Endodermal cell (in vitro differentiated cells): ENCODE data around the gene CELF2. TPM values are rescaled to one million over a fixed set of nuclear protein-coding genes. Genes with fewer than 3 reads are reported as not detected.

Experiments used
- DNase-seq: peaks from one replicate; pipeline ENCODE4 v3.0.0-alpha.2; 2017
- H3K27ac ChIP-seq: 2 replicates; pipeline ENCODE4 v1.5.1; 2013; ENCODE audit warnings: mild to moderate bottlenecking, low read depth, low read length, moderate library complexity
- H3K27me3 ChIP-seq: 2 replicates; pipeline ENCODE4 v1.6.1; 2013; ENCODE audit warnings: mild to moderate bottlenecking, low read length, moderate library complexity; ENCODE audit not compliant: insufficient read depth, control insufficient read depth, poor library complexity, severe bottlenecking
- H3K36me3 ChIP-seq: 2 replicates; pipeline ENCODE4 v1.7.0; 2013; ENCODE audit warnings: mild to moderate bottlenecking, low read length, moderate library complexity; ENCODE audit not compliant: control insufficient read depth, insufficient read depth
- H3K4me1 ChIP-seq: one replicate; pipeline ENCODE4 v1.7.0; 2013; ENCODE audit warnings: low read length; ENCODE audit not compliant: control insufficient read depth, insufficient read depth
- H3K4me3 ChIP-seq: 2 replicates; pipeline ENCODE4 v1.5.1; 2013; ENCODE audit warnings: mild to moderate bottlenecking, low read length, moderate library complexity
- H3K9ac ChIP-seq: 2 replicates; pipeline ENCODE4 v1.6.1; 2013; ENCODE audit warnings: mild to moderate bottlenecking, low read length, moderate library complexity; ENCODE audit not compliant: poor library complexity, severe bottlenecking; ENCODE audit errors: extremely low read depth
- H3K9me3 ChIP-seq: 2 replicates; pipeline ENCODE4 v1.6.1; 2013; ENCODE audit warnings: mild to moderate bottlenecking, low read length, moderate library complexity; ENCODE audit not compliant: control insufficient read depth
- H3K27ac Mint-ChIP-seq: 2 replicates; pipeline ENCODE4 v1.8.0; 2020; ENCODE audit warnings: mixed read lengths
- H3K27me3 Mint-ChIP-seq: 2 replicates; pipeline ENCODE4 v1.8.0; 2021; ENCODE audit warnings: mild to moderate bottlenecking, mixed read lengths; ENCODE audit not compliant: insufficient read depth
- H3K36me3 Mint-ChIP-seq: 2 replicates; pipeline ENCODE4 v1.8.0; 2020; ENCODE audit warnings: low read depth, mixed read lengths
- H3K4me1 Mint-ChIP-seq: 2 replicates; pipeline ENCODE4 v1.8.0; 2020; ENCODE audit warnings: mixed read lengths
- H3K4me3 Mint-ChIP-seq: 2 replicates; pipeline ENCODE4 v1.8.0; 2020; ENCODE audit warnings: mild to moderate bottlenecking, moderate library complexity, mixed read lengths
- H3K9me3 Mint-ChIP-seq: 2 replicates; pipeline ENCODE4 v1.8.0; 2020; ENCODE audit warnings: mild to moderate bottlenecking, mixed read lengths
- CTCF ChIP-seq: fragments of 200-600 bp; sonication (generic); conservative IDR thresholded peaks from 2 replicates; pipeline ENCODE4 v1.5.0; 2021; ENCODE audit warnings: antibody characterized with exemption, mild to moderate bottlenecking
- WGBS, 2 experiments: methylation state at CpG; one replicate each; pipeline versions ENCODE4 v1.1.5 to v1.1.7; 2013; ENCODE audit warnings: missing lambda C conversion rate in 2 of 2, mixed read lengths in 1 of 2; ENCODE audit not compliant: insufficient coverage in 1 of 2, insufficient read length in 1 of 2; 5-methylcytosine and 5-hydroxymethylcytosine counted together
- total RNA-seq, 2 donors: library from RNA; stranded (reverse); fragmentation: NEBNext Ultra II Directional in 1 of 2; extraction: Animal tissue kit (Norgen Biotek cat#: 25700) in 1 of 2; gene quantifications; 2 replicates in 1 of 2; 3 replicates in 1 of 2; pipeline ENCODE4 v1.2.1, GENCODE V29; 2021

CELF2 gene
- total RNA-seq, 2 donors from 2014 or later, result 79.9 to 96.1 TPM

- H3K4me1 Mint-ChIP-seq, result no peaks in the 10 kb centered on the region
- Histone ChIP-seq H3K9me3 (no peaks in the 10 kb centered on the region), H3K36me3 (peaks cover 44% of the 10 kb centered on the region), H3K4me1 (no peaks in the 10 kb centered on the region), H3K4me3 (no peak overlapping the region), H3K9ac (no peak overlapping the region), H3K27me3 (no peaks in the 10 kb centered on the region), H3K27ac (no peak overlapping the region)
- no peaks in the 10 kb centered on the region for H3K9me3 Mint-ChIP-seq
- no peak for TF ChIP-seq CTCF
- no peaks in the 10 kb centered on the region for H3K27me3 Mint-ChIP-seq
- H3K36me3 Mint-ChIP-seq, result peaks cover 13% of the 10 kb centered on the region
- no peak for DNase-seq
- H3K4me3 Mint-ChIP-seq, result no peak overlapping the region
- 94 to 95% methylated on average over 5 of the region's 5 CpGs for WGBS, 2 experiments
- H3K27ac Mint-ChIP-seq, result no peak overlapping the region
Measured at GRCh38 chr10:11224321-11224720, 206.6 kb downstream of the CELF2 start.

- Mint-ChIP-seq H3K27me3 (no peaks in the 10 kb centered on the region), H3K9me3 (no peaks in the 10 kb centered on the region), H3K27ac (no peak overlapping the region), H3K36me3 (peaks cover 13% of the 10 kb centered on the region), H3K4me3 (no peak overlapping the region), H3K4me1 (no peaks in the 10 kb centered on the region)
- Histone ChIP-seq H3K4me1 (no peaks in the 10 kb centered on the region), H3K9ac (no peak overlapping the region), H3K9me3 (no peaks in the 10 kb centered on the region), H3K36me3 (peaks cover 38% of the 10 kb centered on the region), H3K4me3 (no peak overlapping the region), H3K27ac (no peak overlapping the region), H3K27me3 (no peaks in the 10 kb centered on the region)
- no peak for DNase-seq
- TF ChIP-seq CTCF, result no peak
- 76 to 83% methylated on average over 9 to 12 of the region's 12 CpGs for WGBS, 2 experiments
Measured at GRCh38 chr10:11224792-11225416, 207.2 kb downstream of the CELF2 start.

GRCh38 chr10:11225935-11226334, 208.3 kb downstream of the CELF2 start:
- Mint-ChIP-seq H3K36me3 (peaks cover 22% of the 10 kb centered on the region), H3K27ac (no peak overlapping the region), H3K4me3 (no peak overlapping the region), H3K27me3 (no peaks in the 10 kb centered on the region), H3K4me1 (no peaks in the 10 kb centered on the region), H3K9me3 (no peaks in the 10 kb centered on the region)
- no peak overlapping the region for H3K27ac ChIP-seq
- H3K4me3 ChIP-seq, result no peak overlapping the region
- no peaks in the 10 kb centered on the region for H3K27me3 ChIP-seq
- H3K9me3 ChIP-seq, result no peaks in the 10 kb centered on the region
- no peak for TF ChIP-seq CTCF
- peaks cover 38% of the 10 kb centered on the region for H3K36me3 ChIP-seq
- no peak for DNase-seq
- no peak overlapping the region for H3K9ac ChIP-seq
- WGBS, 2 experiments, result 90% methylated on average over 5 of the region's 5 CpGs; no CpG with 5 or more reads in 1 of the 2 experiments
- H3K4me1 ChIP-seq, result no peaks in the 10 kb centered on the region
